Esophagus muscularis mucosa (tissue), 4 donors: ENCODE measurements around the gene NECTIN1.

Experiments used
- CTCF ChIP-seq, 3 experiments: fragments of 200-600 bp in 2 of 3; fragments of 450-650 bp in 1 of 3; sonication (generic) in 2 of 3; IDR thresholded peaks; one replicate each; pipeline ENCODE4 v1.5.1; 2017 to 2019; ENCODE audit warnings: antibody characterized with exemption in 3 of 3, mild to moderate bottlenecking in 2 of 3, moderate library complexity in 1 of 3
- EP300 ChIP-seq: sonication (generic); formaldehyde crosslinking; IDR thresholded peaks from one replicate; pipeline ENCODE4 v1.6.1; 2017; ENCODE audit warnings: antibody characterized with exemption
- POLR2A ChIP-seq: fragments of 450-650 bp; IDR thresholded peaks from one replicate; pipeline ENCODE4 v1.6.1; 2017; ENCODE audit warnings: antibody characterized with exemption, moderate library complexity, mild to moderate bottlenecking, low read depth

- TF ChIP-seq CTCF (IDR thresholded peaks at IDR 0.05) (no peak), EP300 (no peak), POLR2A (no peak)
Observed at GRCh38 chr11:119640541-119640940, 88.5 kb downstream of the NECTIN1 start.
